GM19328 (cell line): Measurements from ENCODE around the gene CRB2.

Experiments
- ATAC-seq: cut with Tn5 transposase; IDR thresholded peaks from one replicate; pipeline ENCODE4 v1.9.1; 2021; ENCODE audit warnings: mild to moderate bottlenecking, moderate library complexity; ENCODE audit not compliant: unreplicated experiment

CRB2 gene

GRCh38 chr9:123399803-123400378 is 43.9 kb downstream of the CRB2 start:
- ATAC-seq = no peak

- ATAC-seq = no peak
These were observed 45.0 kb downstream of the CRB2 start for GRCh38 chr9:123400926-123401503.

GRCh38 chr9:123401879-123402513 is 46.0 kb downstream of the CRB2 start:
- ATAC-seq = no peak

GRCh38 chr9:123402981-123403509 is 47.0 kb downstream of the CRB2 start:
- ATAC-seq = no peak

- no peak for ATAC-seq
These were observed 50.0 kb downstream of the CRB2 start for GRCh38 chr9:123406016-123406415.

GRCh38 chr9:123406691-123407216 is 50.8 kb downstream of the CRB2 start:
- no peak for ATAC-seq

GRCh38 chr9:123407217-123407851 is 51.3 kb downstream of the CRB2 start:
- no peak for ATAC-seq

- no peak for ATAC-seq
These were observed 52.6 kb downstream of the CRB2 start for GRCh38 chr9:123408313-123409262.

- no peak for ATAC-seq
These were observed 54.4 kb downstream of the CRB2 start for GRCh38 chr9:123410281-123410910.

- no peak for ATAC-seq
These were observed 55.2 kb downstream of the CRB2 start for GRCh38 chr9:123411191-123411590.

- ATAC-seq = no peak
These were observed 55.6 kb downstream of the CRB2 start for GRCh38 chr9:123411636-123412035.

GRCh38 chr9:123412171-123412820 is 56.3 kb downstream of the CRB2 start:
- ATAC-seq = no peak

GRCh38 chr9:123414204-123414603 is 58.2 kb downstream of the CRB2 start:
- ATAC-seq = no peak

GRCh38 chr9:123414936-123415930 is 59.2 kb downstream of the CRB2 start:
- ATAC-seq = no peak

- no peak for ATAC-seq
These were observed 60.2 kb downstream of the CRB2 start for GRCh38 chr9:123416176-123416575.

- ATAC-seq = no peak
These were observed 61.5 kb downstream of the CRB2 start for GRCh38 chr9:123417289-123418051.

- no peak for ATAC-seq
These were observed 62.0 kb downstream of the CRB2 start for GRCh38 chr9:123418052-123418430.

GRCh38 chr9:123418506-123418905 is 62.5 kb downstream of the CRB2 start:
- ATAC-seq = no peak
